HG02678 (cell line): Measurements from ENCODE around the gene C1orf232.

Experiments used
- ATAC-seq: cut with Tn5 transposase; IDR thresholded peaks from one replicate; pipeline ENCODE4 v1.9.1; 2021; ENCODE audit warnings: mild to moderate bottlenecking, moderate library complexity; ENCODE audit not compliant: unreplicated experiment

The C1orf232 gene

DNA sequence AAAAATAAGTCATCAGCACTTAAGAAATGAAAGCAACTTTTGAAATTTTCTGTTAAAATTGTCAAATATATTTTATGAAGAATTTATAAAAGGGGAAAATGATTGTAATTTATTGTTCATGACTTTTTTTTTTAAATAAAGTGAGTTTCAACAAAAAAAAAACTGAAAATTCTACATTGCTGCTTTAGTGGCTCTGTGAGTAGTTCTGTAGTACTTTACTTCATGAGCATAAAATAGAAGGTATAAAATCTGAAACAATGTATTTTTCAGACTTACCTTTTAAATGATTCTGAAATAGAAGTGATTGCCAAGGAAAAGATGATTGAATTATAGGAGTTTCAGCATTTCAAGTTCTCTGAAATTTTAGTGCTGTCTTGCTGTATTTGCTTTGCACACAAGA, 43.4 kb downstream of the C1orf232 start:
- no peak for ATAC-seq

DNA sequence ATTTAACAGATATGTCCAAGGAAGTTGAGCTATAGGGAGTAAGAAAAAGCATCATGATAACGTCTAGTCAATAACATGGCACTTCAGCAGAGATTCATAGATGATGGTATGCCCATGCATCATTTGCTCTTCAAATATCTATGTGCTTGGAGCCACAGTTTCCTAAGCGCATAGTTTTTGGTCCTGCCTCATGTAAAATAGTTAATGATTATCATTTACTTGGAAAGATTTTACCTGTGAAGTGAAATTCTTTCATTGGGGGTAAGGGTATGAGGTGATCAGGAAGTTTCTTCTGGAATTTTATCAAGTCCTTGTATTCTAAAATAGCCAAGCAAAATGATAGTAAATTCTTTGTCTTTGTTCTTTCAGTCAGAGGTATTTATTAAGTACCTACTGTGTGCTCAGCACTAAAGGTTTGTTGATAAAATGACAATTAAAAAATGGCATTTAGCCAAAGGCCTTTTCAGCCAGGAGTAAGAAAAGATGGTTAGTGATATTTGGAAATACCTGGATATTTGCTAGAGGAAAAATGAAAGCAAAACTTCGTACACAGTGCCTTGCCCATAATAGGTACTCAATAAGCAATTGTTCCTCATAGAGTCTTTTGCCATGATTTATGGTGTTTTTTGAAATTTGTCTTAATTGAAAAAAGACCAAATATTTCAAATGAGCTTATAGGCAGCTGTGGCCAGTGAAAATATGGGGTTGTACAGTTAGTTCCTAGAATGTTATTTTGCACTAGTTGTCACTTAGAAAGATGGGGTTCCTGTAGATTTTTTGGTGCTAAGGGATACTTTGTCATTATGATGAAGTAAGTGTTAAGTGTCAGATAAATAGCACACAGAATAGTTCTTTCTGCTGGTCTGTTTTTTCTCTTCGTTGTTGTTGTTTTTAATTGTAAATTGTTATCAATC, 44.1 kb downstream of the C1orf232 start:
- no peak for ATAC-seq

DNA sequence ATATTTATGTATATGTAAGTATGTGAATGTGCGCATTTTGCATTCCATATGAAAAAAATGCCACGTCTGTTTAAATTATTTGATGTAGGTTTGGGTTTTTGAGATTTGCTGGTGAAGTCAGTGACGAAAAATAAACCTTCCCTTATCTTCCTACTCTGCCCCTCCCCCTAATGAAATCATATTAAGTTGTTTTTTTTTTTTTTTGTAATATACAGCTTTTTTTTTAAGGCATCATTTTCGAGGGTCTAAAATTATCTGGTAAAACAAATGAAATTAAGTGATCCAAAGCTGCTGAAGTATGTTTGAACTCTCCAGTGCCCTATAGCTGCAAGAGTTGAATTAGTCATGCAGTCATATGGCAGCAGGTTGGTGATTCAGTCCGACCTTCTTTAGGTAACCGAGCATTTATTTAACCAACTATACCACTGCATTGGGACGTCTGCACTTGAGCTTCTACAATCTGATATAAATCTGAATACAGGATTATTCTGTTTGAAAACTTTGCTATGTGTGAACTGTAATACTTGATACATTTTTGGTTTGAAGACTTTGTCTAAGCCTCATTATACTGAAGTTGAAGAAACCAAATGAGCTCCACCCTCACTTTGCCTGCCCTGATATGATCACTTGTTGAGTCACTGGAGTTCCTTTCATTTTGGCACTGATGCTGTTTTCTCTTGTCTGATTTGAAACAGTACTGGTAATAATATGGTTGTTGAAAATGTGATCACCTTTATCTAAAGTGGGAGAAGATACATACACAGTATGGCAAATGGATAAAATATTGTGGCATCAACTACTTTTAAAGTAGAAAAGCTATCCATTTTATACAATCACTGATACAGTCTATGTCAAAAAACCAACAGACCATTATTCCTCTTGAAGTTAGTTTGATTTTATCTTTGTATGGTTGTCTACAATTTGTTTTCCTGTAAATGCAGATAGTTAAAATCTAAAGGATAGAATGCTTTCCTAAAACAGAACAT, 45.5 kb downstream of the C1orf232 start:
- ATAC-seq = no peak

DNA sequence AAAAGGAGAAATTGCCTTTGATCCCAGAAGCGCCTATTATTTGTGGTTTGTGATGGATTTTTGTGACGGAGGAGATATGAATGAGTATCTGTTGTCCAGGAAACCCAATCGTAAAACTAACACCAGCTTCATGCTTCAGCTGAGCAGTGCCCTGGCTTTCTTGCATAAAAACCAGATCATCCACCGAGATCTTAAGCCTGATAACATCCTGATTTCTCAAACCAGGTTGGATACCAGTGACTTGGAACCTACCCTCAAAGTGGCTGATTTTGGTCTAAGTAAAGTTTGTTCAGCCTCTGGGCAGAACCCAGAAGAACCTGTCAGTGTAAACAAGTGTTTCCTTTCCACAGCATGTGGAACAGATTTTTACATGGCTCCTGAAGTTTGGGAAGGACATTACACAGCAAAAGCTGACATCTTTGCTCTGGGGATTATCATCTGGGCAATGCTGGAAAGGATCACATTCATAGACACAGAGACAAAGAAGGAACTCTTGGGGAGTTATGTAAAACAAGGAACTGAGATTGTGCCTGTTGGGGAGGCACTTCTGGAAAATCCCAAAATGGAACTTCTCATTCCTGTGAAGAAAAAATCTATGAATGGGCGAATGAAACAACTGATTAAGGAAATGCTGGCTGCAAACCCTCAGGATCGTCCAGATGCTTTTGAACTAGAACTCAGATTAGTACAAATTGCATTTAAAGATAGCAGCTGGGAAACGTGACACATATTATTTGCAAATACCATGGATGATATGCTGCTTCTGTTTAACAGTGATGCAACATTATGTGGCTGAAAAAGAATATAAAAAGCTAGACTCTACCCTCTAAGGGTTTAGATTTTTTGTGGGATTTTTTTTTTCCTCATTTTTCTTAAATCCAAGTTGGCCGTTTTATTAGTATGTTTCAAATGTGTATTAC, 46.6 kb downstream of the C1orf232 start:
- ATAC-seq = no peak

DNA sequence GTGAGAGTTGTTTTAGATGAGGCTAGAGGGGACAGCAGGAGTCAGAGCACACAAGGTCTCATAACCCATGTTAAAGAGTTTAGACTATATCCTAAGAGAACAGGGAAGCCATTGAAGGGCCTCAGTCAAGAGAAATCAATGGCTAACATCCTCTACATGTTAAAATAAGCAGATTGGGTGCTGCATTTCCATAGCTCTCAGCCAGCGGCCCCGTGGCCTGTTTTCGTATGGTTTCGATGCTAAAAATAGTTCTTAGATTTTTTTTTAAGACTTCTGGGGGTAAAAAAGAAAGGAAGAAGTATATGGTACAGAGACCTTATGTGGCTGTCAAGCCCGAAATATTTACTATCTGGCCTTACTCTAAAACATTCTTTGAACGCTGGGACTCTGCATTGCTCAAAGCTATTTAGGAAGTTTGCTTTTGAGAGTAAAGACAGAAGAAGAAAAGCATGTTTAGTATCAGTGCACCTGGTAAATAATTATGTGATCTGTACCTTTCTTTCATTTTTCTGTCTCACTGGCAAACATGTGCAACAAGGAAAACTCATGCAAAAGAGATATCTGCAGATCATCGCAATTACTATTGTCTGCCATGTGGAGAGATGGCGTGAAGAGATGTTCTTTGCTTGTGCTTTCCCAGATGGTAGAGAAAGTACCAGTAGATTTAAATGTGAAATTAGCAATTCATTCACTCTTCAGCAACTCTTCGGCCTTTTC, 48.7 kb downstream of the C1orf232 start:
- no peak for ATAC-seq

DNA sequence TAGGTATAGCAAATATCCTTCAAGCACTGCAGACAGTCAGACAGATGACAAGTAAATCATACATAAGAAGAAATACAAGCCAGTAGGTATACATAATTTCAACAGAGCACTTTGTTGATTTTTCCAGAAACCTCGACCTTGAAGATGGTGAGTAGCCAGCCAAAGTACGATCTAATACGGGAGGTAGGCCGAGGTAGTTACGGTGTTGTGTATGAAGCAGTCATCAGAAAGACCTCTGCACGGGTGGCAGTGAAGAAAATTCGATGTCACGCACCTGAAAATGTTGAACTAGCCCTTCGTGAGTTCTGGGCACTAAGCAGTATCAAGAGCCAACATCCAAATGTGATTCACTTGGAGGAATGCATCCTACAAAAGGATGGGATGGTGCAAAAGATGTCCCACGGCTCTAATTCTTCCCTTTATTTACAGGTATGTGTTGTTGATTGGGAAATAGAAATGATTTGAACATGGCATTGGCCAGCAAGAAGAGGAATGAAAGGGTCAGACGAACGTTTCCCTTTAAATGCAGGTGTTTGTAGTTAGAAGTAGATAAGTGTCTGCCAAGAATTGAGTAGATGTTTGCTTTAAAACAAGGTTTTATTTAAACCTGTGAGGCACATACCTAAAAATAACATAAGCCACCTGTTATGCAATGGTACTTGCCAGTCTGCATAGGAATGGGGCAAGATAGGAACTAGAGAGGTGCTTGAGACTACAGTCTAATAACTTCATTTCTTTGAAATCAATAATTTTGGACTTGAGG, 54.4 kb downstream of the C1orf232 start:
- ATAC-seq = no peak
